Right kidney (tissue), 1 donor: ENCODE data around the gene EML4.

Source experiments
- DNase-seq: peaks from one replicate; pipeline ENCODE4 v3.0.0-alpha.2; 2016

EML4 gene

GRCh38 chr2:42224422-42225067, 55.4 kb downstream of the EML4 start:
- no peak for DNase-seq

GRCh38 chr2:42225573-42225972, 56.4 kb downstream of the EML4 start:
- DNase-seq = no peak

- no peak for DNase-seq
Measured at GRCh38 chr2:42227491-42227890, 58.3 kb downstream of the EML4 start.

GRCh38 chr2:42228101-42228500, 58.9 kb downstream of the EML4 start:
- DNase-seq = no peak

GRCh38 chr2:42229949-42230348, 60.8 kb downstream of the EML4 start:
- no peak for DNase-seq

GRCh38 chr2:42230891-42231290, 61.7 kb downstream of the EML4 start:
- no peak for DNase-seq

GRCh38 chr2:42232024-42232423, 62.9 kb downstream of the EML4 start:
- no peak for DNase-seq

- DNase-seq = no peak
Measured at GRCh38 chr2:42233976-42234441, 64.9 kb downstream of the EML4 start.

GRCh38 chr2:42236911-42237310, 67.8 kb downstream of the EML4 start:
- no peak for DNase-seq

- DNase-seq = no peak
Measured at GRCh38 chr2:42238644-42239288, 69.6 kb downstream of the EML4 start.

GRCh38 chr2:42239289-42239661, 70.1 kb downstream of the EML4 start:
- no peak for DNase-seq

- no peak for DNase-seq
Measured at GRCh38 chr2:42239811-42240210, 70.7 kb downstream of the EML4 start.

GRCh38 chr2:42241517-42241916, 72.4 kb downstream of the EML4 start:
- DNase-seq = no peak

GRCh38 chr2:42243297-42243696, 74.1 kb downstream of the EML4 start:
- no peak for DNase-seq

GRCh38 chr2:42244520-42244919, 75.4 kb downstream of the EML4 start:
- no peak for DNase-seq

- no peak for DNase-seq
Measured at GRCh38 chr2:42245396-42245795, 76.2 kb downstream of the EML4 start.

- no peak for DNase-seq
Measured at GRCh38 chr2:42246562-42246961, 77.4 kb downstream of the EML4 start.

GRCh38 chr2:42248846-42249245, 79.7 kb downstream of the EML4 start:
- DNase-seq = no peak

GRCh38 chr2:42249284-42249683, 80.1 kb downstream of the EML4 start:
- no peak for DNase-seq

- DNase-seq = peak; percentile 28
Measured at GRCh38 chr2:42249887-42250286, 80.7 kb downstream of the EML4 start.

- DNase-seq = no peak
Measured at GRCh38 chr2:42250925-42251324, 81.8 kb downstream of the EML4 start.

GRCh38 chr2:42252464-42252863, 83.3 kb downstream of the EML4 start:
- DNase-seq = no peak

GRCh38 chr2:42254186-42254895, 85.2 kb downstream of the EML4 start:
- DNase-seq = no peak

- no peak for DNase-seq
Measured at GRCh38 chr2:42256505-42256904, 87.4 kb downstream of the EML4 start.
